SK-N-SH (cell line): ENCODE results near the gene IQUB. TPM values are rescaled to one million over a fixed set of nuclear protein-coding genes. Genes with fewer than 3 reads are reported as not detected.

ENCODE experiments used
- CTCF ChIA-PET: fragments of 300-600, 350-600 bp; formaldehyde crosslinking; extraction: SDS; loops from one replicate; lab custom pipeline; 2021; lab: Yijun Ruan, JAX
- POLR2A ChIA-PET: fragments of 350-600 bp; sonication (Branson Sonifier 250); formaldehyde crosslinking; extraction: SDS; loops from one replicate; lab custom pipeline; 2020; ENCODE audit warnings: antibody characterized with exemption, inconsistent platforms; lab: Yijun Ruan, JAX
- DNase-seq: peaks from one replicate; pipeline ENCODE4 v3.0.0; 2012
- H2AFZ ChIP-seq: fragments of 200-600 bp; sonication (generic); 2 replicates; pipeline ENCODE4 v1.8.1; 2016; ENCODE audit warnings: antibody characterized with exemption, mild to moderate bottlenecking, low read depth
- H3F3A ChIP-seq: fragments of 200-600 bp; sonication (generic); replicated peaks from 2 replicates; pipeline ENCODE3; 2016; ENCODE audit warnings: antibody characterized with exemption, mild to moderate bottlenecking; ENCODE audit not compliant: insufficient read depth
- H3K27ac ChIP-seq, 2 experiments: fragments of 200-500 bp in 1 of 2; fragments of 200-600 bp in 1 of 2; sonication (Bioruptor generic) in 1 of 2; sonication (generic), shearing (Covaris generic) in 1 of 2; 2 replicates each; pipeline versions ENCODE4 v1.5.1 to v1.6.1; 2014 to 2016; ENCODE audit warnings: low read depth in 2 of 2, inconsistent platforms in 1 of 2, low read length in 1 of 2, mild to moderate bottlenecking in 1 of 2, mixed read lengths in 1 of 2
- H3K27me3 ChIP-seq: fragments of 200-600 bp; sonication (generic), shearing (Covaris generic); 2 replicates; pipeline ENCODE4 v1.6.1; 2016; ENCODE audit warnings: mixed run types; ENCODE audit not compliant: insufficient read depth
- H3K36me3 ChIP-seq, 2 experiments: fragments of 200-500 bp in 1 of 2; fragments of 200-600 bp in 1 of 2; sonication (Bioruptor generic) in 1 of 2; sonication (generic) in 1 of 2; replicated peaks in 1 of 2; 2 replicates each; pipeline versions ENCODE3 to v1.5.1; 2014 to 2016; ENCODE audit warnings: low read length in 1 of 2, mild to moderate bottlenecking in 1 of 2; ENCODE audit not compliant: insufficient read depth in 2 of 2, control insufficient read depth in 1 of 2
- H3K4me1 ChIP-seq, 2 experiments: fragments of 200-500 bp in 1 of 2; fragments of 200-600 bp in 1 of 2; sonication (Bioruptor generic) in 1 of 2; sonication (generic), shearing (Covaris generic) in 1 of 2; 2 replicates each; pipeline versions ENCODE4 v1.5.1 to v1.6.1; 2014 to 2016; ENCODE audit warnings: low read depth in 1 of 2, low read length in 1 of 2, mixed run types in 1 of 2; ENCODE audit not compliant: insufficient read depth in 2 of 2, control insufficient read depth in 1 of 2
- H3K4me2 ChIP-seq: fragments of 200-600 bp; sonication (generic), shearing (Covaris generic); 2 replicates; pipeline ENCODE4 v1.6.1; 2017; ENCODE audit warnings: mixed run types
- H3K4me3 ChIP-seq, 2 experiments: fragments of 200-500 bp in 1 of 2; fragments of 200-600 bp in 1 of 2; sonication (Bioruptor generic) in 1 of 2; sonication (generic), shearing (Covaris generic) in 1 of 2; 2 replicates each; pipeline versions ENCODE4 v1.5.1 to v1.8.1; 2014 to 2016; ENCODE audit warnings: low read depth in 2 of 2, inconsistent platforms in 1 of 2, low read length in 1 of 2, mild to moderate bottlenecking in 1 of 2, mixed read lengths in 1 of 2, moderate library complexity in 1 of 2
- H3K79me2 ChIP-seq: fragments of 200-600 bp; sonication (generic); 2 replicates; pipeline ENCODE4 v1.8.1; 2017; ENCODE audit warnings: mild to moderate bottlenecking; ENCODE audit not compliant: insufficient read depth
- H3K9ac ChIP-seq: fragments of 200-600 bp; sonication (generic); 2 replicates; pipeline ENCODE4 v1.6.1; 2017; ENCODE audit warnings: mixed run types
- H3K9me2 ChIP-seq: fragments of 200-600 bp; sonication (generic); 2 replicates; pipeline ENCODE4 v1.6.1; 2017; ENCODE audit warnings: mixed run types
- H3K9me3 ChIP-seq: fragments of 200-600 bp; sonication (generic); 2 replicates; pipeline ENCODE4 v1.6.1; 2017; ENCODE audit warnings: mixed run types, mild to moderate bottlenecking, moderate library complexity
- H4K20me1 ChIP-seq: fragments of 200-600 bp; sonication (generic); 2 replicates; pipeline ENCODE4 v1.6.1; 2017; ENCODE audit warnings: mild to moderate bottlenecking, mixed run types; ENCODE audit not compliant: insufficient read depth
- CHD2 ChIP-seq: fragments of 150-350 bp; IDR thresholded peaks from 2 replicates; pipeline ENCODE4 v1.6.1; 2018; ENCODE audit warnings: low read length; ENCODE audit not compliant: partially characterized antibody
- CTCF ChIP-seq: fragments of 200-600 bp; sonication (generic); IDR thresholded peaks from 2 replicates; pipeline ENCODE4 v1.6.1; 2017; ENCODE audit warnings: antibody characterized with exemption, mild to moderate bottlenecking, moderate library complexity
- ELF1 ChIP-seq: IDR thresholded peaks from 2 replicates; pipeline ENCODE4 v1.4.0; 2012
- FOXJ3 ChIP-seq: sonication (generic); formaldehyde crosslinking; IDR thresholded peaks from 2 replicates; pipeline ENCODE4 v1.5.1; 2020; ENCODE audit warnings: mild to moderate bottlenecking, missing genetic modification reagents
- GABPA ChIP-seq: IDR thresholded peaks from 2 replicates; pipeline ENCODE4 v1.4.0; 2012; ENCODE audit warnings: low read depth, mild to moderate bottlenecking
- JUND ChIP-seq: IDR thresholded peaks from 2 replicates; pipeline ENCODE4 v1.4.0; 2012
- NFIC ChIP-seq: IDR thresholded peaks from 2 replicates; pipeline ENCODE4 v1.4.0; 2012; ENCODE audit warnings: borderline replicate concordance
- POLR2AphosphoS5 ChIP-seq: IDR thresholded peaks from 2 replicates; pipeline ENCODE4 v1.6.1; 2012; ENCODE audit warnings: low read depth, low read length
- REST ChIP-seq: IDR thresholded peaks from 2 replicates; pipeline ENCODE4 v1.6.1; 2012; ENCODE audit warnings: mild to moderate bottlenecking, low read depth, low read length, moderate library complexity
- RFX5 ChIP-seq: IDR thresholded peaks from 2 replicates; pipeline ENCODE4 v1.6.1; 2012; ENCODE audit warnings: mild to moderate bottlenecking, improper control_type of control experiment, low read length
- RXRA ChIP-seq: IDR thresholded peaks from 2 replicates; pipeline ENCODE4 v1.4.0; 2012; ENCODE audit warnings: low read depth, mild to moderate bottlenecking, borderline replicate concordance
- SIN3A ChIP-seq: IDR thresholded peaks from 2 replicates; pipeline ENCODE4 v1.6.1; 2012; ENCODE audit warnings: low read depth, mild to moderate bottlenecking, low read length, moderate library complexity, borderline replicate concordance
- TAF1 ChIP-seq: IDR thresholded peaks from 2 replicates; pipeline ENCODE4 v1.6.1; 2012; ENCODE audit warnings: low read depth, mild to moderate bottlenecking, low read length, moderate library complexity, borderline replicate concordance
- WGBS: methylation state at CpG from one replicate; pipeline ENCODE4 v1.1.6; 2017; ENCODE audit warnings: low lambda C conversion rate; 5-methylcytosine and 5-hydroxymethylcytosine counted together
- polyA plus RNA-seq, 3 experiments: library from polyadenylated mRNA; depleted of rRNA; stranded (reverse); fragments of >200 nt; gene quantifications; 2 replicates each; pipeline ENCODE4 v1.2.3, GENCODE V29; 2012

IQUB gene
- polyA plus RNA-seq, 1 of the 3 experiments (the other 2 are of a cell fraction) = 0.10 TPM

GRCh38 chr7:123535517-123535916 lies 1.1 kb upstream of the IQUB start:
- Histone ChIP-seq H3K4me2 (peak overlapping the region; percentile 56), H2AFZ (peak overlapping the region; percentile 56; the same call in 1 of the 2 replicates), H3K9me2 (no peaks in the 10 kb centered on the region), H3K9ac (no peak overlapping the region), H3F3A (peaks cover 36% of the 10 kb centered on the region), H4K20me1 (no peaks in the 10 kb centered on the region), H3K79me2 (no peaks in the 10 kb centered on the region), H3K4me3 (peak overlapping the region; percentile 57 to 73), H3K4me1 (peaks cover 8 to 20% of the 10 kb centered on the region in 2 experiments), H3K36me3 (no peaks in the 10 kb centered on the region), H3K27me3 (no peaks in the 10 kb centered on the region), H3K9me3 (no peaks in the 10 kb centered on the region), H3K27ac (peak overlapping the region in 1 of 2 experiments; percentile 55; a peak in 1 of 4 replicates)
- CTCF ChIA-PET = interaction anchor here (1.0 to 2.7 kb wide), 3 partner anchors 8 to 41 kb away, joined by 3 to 31 read pairs (median 5); no protein-coding TSS in a partner anchor
- DNase-seq = no peak
- TF ChIP-seq FOXJ3 (CRISPR knock-in tag) (no peak), GABPA (no peak), RXRA (no peak), SIN3A (no peak)
- POLR2A ChIA-PET = interaction anchor here (1.9 kb wide), 1 partner anchor 22 kb away, joined by 4 read pairs; the partner anchor contains the start of gene NDUFA5
- 81% methylated on average over 12 of the region's 12 CpGs for WGBS

GRCh38 chr7:123533929-123534382 lies 439 bp downstream of the IQUB start:
- Histone ChIP-seq H3K27me3 (no peaks in the 10 kb centered on the region), H3K27ac (peak overlapping the region in 1 of 2 experiments; percentile 48; a peak in 1 of 4 replicates)
- TF ChIP-seq TAF1 = no peak
- no peak for TF ChIP-seq CHD2
- no peak for TF ChIP-seq REST
- TF ChIP-seq JUND = no peak
- TF ChIP-seq FOXJ3 (CRISPR knock-in tag) = no peak
- TF ChIP-seq POLR2AphosphoS5 = no peak
- TF ChIP-seq RFX5 = no peak
- TF ChIP-seq ELF1 = no peak
- TF ChIP-seq GABPA = no peak
- TF ChIP-seq NFIC = no peak
- no peak for TF ChIP-seq CTCF

More at GRCh38 chr7:123533929-123534382, 439 bp downstream of the IQUB start:
- H2AFZ ChIP-seq = peak overlapping the region; percentile 91
- WGBS = 3% methylated on average over 9 of the region's 9 CpGs
- DNase-seq = no peak
- H3F3A ChIP-seq = peaks cover 36% of the 10 kb centered on the region
- peaks cover 8 to 18% of the 10 kb centered on the region in 2 experiments for H3K4me1 ChIP-seq
- no peaks in the 10 kb centered on the region for H3K9me3 ChIP-seq
- H3K9me2 ChIP-seq = no peaks in the 10 kb centered on the region
- H3K4me3 ChIP-seq = peak overlapping the region; percentile 70 to 73
- peak overlapping the region; percentile 43; the same call in 1 of the 2 replicates for H3K9ac ChIP-seq
- ChIA-PET POLR2A (interaction anchor here (1.9 kb wide), 1 partner anchor 24 kb away, joined by 4 read pairs; the partner anchor contains the start of gene NDUFA5), CTCF (interaction anchor here (1.5 to 2.7 kb wide), 3 partner anchors 9 to 39 kb away, joined by 4 to 31 read pairs (median 5); no protein-coding TSS in a partner anchor)
- H4K20me1 ChIP-seq = no peaks in the 10 kb centered on the region
- no peaks in the 10 kb centered on the region for H3K79me2 ChIP-seq
- H3K36me3 ChIP-seq = no peaks in the 10 kb centered on the region
- H3K4me2 ChIP-seq = peak overlapping the region; percentile 82
